K562 (cell line): Measurements from ENCODE around the gene CDK1. TPM values are rescaled to one million over a fixed set of nuclear protein-coding genes. Genes with fewer than 3 reads are reported as not detected.

Experiments used
- ZBTB40 ChIP-seq, 2 experiments: fragments of 450-650 bp in 1 of 2; sonication (generic) in 1 of 2; formaldehyde crosslinking in 1 of 2; IDR thresholded peaks; 2 replicates each; pipeline versions ENCODE4 v1.7.1 to v1.9.0; 2016 to 2022; ENCODE audit warnings: inconsistent platforms in 1 of 2, mild to moderate bottlenecking in 1 of 2, missing genetic modification reagents in 1 of 2
- polyA plus RNA-seq, 8 experiments: library from polyadenylated mRNA; depleted of rRNA in 4 of 8; stranded (reverse) in 5 of 8; unstranded in 3 of 8; fragments of >200 nt; fragmentation: Nextera tagmentation in 2 of 8; fragmentation: Illumina TruSeq in 1 of 8; extraction: Ambion mirVana in 2 of 8; extraction: Trizol in 1 of 8; gene quantifications; 2 replicates each; pipeline versions ENCODE4 v1.2.1 to v1.2.3, GENCODE V29; 2011 to 2014; ENCODE audit warnings: inconsistent platforms in 1 of 8, missing spikeins in 1 of 8
- total RNA-seq, 7 experiments: library from RNA; depleted of rRNA in 6 of 7; stranded (reverse); fragments of >200 nt in 6 of 7; fragmentation: Illumina TruSeq in 2 of 7; extraction: Trizol in 2 of 7; gene quantifications; 2 replicates each; pipeline versions ENCODE4 v1.2.1 to v1.2.3, GENCODE V29; 2011 to 2021; ENCODE audit warnings: low replicate concordance in 1 of 7

CDK1 gene
- total and polyA plus RNA-seq, 9 of the 15 experiments (the other 6 are each of a cell fraction or from before 2014, with no cell fraction given), result 156 to 685 (median 236) TPM

- TF ChIP-seq ZBTB40 (IDR thresholded peaks at IDR 0.05), result no peak
- no peak for TF ChIP-seq ZBTB40 (CRISPR knock-in tag; IDR thresholded peaks at IDR 0.05)
These were observed 10.9 kb upstream of the CDK1 start (continued) for GRCh38 chr10:60767424-60767823.
